Stimulated activated CD8-positive, alpha-beta memory T cell treated with anti-CD3 and anti-CD28 coated beads, Interleukin-4, amount 100 ng/mL, for 4 hours (primary cell): ENCODE measurements around the gene DMC1.

Source experiments
- DNase-seq, 2 donors: peaks; one replicate each; pipeline ENCODE4 v3.0.0-alpha.2; 2020; ENCODE audit warnings: low read depth in 2 of 2, low spot score in 1 of 2

Gene DMC1

DNA sequence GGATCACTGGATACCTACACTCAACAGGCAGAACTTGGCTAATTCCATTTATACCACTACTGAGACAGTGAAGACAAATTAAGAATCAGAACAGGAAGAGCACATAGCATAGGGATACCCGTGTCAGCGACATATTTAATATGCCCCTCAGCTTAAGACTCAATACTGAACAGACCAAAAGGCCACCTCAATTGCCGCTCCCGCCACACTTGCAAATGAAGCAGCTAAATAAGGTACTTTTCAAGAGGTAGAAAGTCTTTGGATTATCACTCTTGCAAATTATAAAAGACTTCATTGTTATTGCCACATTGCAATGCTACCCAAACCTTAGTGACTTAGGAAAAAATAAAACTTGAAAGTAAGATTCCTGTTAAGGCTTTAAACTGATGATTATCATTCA lies 67.0 kb downstream of the DMC1 start:
- DNase-seq, result no peak

DNA sequence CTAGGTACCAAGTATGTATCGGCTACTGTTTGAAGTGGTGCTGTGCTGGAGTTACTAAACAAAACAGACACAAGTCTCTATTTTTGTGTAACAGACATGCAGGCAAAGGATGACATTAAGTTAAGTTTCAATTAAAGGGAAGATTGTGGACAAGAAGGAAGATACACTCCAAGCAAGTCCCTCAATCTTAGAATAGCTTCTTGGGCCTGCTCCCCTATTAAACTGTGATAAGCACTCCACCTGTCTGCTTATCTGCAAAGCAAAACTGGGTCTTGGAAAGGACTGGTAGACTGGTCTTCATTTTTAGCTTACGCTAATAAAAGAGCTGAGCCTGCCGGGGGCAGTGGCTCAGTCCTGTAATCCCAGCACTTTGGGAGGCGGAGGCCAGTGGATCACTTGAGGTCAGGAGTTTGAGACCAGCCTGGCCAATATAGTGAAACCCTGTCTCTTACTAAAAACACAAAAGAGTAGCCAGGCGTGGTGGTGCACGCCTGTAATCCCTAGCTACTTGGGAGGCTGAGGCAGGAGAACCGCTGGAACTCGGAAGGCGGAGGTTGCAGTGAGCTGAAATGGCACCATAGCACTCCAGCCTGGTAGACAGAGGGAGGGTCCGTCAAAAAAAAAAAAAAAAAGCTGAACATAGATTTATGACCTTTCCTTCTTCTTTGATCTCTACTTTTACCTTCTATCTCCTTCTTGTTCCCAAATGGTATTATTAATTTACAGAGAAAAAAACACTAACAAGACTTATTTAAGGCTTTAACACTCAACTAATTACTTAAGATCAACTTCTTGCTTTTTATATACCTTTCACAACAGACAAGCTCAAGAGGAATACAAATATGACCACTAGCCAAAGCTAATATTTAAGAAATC lies 67.9 kb downstream of the DMC1 start:
- DNase-seq, result no peak

DNA sequence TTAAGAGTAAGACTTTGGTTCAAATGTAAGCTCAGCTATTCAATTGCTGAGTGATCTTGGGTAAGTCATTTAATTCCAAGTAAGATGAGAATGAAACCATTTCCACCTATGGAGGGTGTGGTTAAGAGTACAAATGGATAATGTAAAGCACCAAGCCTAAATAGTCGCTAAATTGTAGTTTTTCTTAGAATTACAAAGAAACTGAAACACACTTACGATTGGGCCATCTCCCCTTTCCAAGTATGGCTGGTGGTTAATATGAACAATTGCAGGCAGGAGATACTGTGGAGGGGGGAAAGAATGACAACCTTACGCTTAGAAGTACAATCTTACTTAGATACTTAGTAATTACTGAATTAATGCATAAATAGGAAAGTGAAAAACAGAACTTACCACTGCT lies 72.1 kb downstream of the DMC1 start:
- DNase-seq, result no peak

DNA sequence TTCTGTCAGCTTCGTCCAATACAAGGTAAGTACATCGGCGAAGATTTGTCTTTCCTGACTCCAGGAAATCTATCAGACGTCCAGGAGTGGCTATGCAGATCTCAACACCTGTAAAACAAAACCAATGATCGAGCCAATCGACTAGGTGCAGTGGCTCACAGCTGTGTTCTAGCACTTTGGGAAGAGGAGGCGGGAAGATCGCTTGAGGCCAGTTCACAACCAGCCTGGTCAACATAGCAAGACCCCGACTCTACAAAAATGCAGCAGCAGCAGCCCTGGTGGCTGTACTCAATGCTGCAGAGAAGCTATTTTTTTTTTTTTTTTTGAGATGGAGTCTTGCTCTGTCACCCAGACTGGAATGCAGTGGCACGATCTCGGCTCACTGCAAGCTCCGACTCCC lies 75.0 kb downstream of the DMC1 start:
- DNase-seq, result no peak

DNA sequence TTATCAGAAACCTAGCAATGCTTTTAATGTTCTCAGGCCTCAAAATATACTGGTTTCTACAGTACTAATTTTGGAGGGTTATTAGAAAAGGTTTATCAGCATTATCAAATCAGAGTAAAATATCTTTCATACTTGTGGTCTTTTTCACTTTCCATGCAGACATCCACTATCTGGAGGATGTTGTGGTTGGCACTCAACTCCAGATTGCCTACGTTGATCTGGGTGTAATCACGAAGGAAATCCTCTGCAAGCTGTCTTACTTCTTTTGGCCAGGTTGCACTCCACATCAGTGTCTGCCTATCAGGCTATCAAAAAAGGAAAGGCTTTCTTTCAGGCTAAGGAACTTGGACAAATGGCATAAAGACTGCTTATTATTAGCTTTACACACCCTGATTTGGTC lies 75.5 kb downstream of the DMC1 start:
- DNase-seq, result no peak

- no peak for DNase-seq
These were observed 78.2 kb downstream of the DMC1 start for GRCh38 chr22:38491707-38492348.

GRCh38 chr22:38490915-38491314 lies 79.1 kb downstream of the DMC1 start:
- DNase-seq, result no peak

DNA sequence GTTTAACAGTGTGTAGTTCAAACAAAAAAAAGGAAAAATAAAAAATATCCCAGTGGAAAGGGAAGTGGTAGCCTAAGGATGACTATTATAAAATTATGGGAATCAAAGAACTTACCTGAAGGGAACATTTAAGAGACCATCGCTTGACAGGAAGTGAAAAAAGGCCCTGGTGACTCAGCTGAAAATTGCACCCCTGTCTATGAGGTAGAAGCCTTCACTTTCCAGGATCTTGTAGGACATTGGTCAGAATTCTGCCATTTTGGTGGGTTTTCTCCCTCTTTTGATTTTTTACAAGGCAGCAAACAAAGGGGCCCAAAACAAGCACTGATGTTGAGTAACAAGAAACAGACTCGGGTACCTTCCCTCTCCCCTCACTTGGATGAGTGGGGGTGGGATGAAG lies 79.5 kb downstream of the DMC1 start:
- no peak for DNase-seq

DNA sequence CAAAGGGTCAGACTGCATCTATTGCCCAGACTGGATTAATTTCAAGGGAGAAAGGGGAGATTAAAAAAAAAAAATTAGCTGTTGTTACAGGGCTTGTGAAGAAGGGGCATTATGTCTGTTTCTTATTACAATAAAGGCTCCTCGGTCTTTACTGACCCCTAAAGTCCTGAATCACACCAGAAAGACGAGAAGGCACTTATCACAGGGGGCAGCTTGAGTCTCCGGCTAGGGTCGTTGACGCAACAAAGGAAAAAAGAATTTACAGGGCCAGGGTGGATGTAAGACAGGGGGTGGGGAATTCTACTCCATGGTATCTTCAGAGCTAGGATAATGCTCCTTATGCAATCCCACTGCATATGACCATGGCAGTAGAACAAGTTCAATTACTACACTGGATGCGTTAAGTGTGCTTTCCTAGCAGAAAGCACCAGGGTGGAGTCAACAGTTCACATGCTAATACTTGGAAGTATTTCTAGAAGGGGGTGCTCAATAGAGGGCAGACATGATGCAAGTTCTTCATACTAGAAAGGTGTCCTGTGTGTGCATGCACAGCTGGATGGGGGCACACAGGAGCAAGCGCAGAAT lies 80.3 kb downstream of the DMC1 start:
- no peak for DNase-seq

DNA sequence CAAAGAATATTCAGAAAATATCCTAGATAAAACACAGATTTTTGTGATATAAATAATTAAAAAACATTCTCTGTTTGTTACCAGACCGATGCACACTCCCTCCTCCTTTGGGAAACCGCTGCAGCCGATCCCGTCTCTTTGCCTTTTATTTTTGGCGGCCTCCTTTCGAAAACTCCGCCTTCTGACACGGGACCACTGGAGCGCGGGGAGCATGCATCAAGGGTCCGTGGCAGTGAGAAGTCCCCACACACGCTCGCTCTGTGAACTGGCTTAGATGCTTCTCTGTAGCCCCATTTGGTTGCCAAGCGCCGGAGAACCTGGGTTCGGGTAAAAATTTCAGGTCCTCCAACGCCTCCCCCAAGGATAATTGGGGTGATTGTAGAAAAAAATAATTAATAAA lies 80.8 kb downstream of the DMC1 start:
- no peak for DNase-seq

DNA sequence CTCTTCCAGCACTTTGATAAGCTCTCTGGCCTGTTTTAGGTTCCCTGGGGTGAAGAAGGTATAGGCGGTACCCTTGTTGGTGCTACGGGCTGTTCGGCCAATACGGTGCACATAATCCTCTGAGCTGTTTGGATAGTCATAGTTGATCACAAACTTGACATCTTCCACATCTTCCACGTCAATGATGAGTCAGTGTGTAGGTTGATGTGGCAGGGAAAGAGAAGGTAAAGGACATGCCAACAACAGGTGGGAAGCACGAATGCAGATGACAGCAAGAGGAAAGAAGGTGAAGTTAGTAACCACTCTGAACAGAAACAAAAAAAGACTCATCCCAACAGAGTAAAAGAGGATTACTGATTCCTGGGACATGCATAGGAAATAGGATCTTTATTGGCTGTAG lies 82.0 kb downstream of the DMC1 start:
- no peak for DNase-seq

DNA sequence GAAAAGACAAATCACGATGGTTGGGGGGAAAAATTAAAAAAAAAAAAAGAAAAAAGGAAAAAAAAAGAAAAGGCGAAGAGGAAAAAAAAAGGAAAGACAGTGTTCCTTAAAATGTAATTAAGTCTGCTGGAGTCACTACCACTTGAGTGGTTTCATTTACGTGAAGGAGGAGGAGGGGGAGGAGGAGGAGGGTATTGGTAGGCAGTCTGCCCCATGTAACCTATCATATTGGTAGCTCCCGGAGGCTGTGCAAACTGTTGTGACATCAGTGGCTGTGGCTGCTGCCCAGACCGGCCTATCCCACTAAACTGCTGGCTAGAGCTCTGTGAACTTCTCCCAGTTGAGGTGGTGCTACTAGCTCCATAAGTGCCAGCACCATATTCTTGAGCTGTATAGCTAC lies 84.2 kb downstream of the DMC1 start:
- DNase-seq, result no peak

DNA sequence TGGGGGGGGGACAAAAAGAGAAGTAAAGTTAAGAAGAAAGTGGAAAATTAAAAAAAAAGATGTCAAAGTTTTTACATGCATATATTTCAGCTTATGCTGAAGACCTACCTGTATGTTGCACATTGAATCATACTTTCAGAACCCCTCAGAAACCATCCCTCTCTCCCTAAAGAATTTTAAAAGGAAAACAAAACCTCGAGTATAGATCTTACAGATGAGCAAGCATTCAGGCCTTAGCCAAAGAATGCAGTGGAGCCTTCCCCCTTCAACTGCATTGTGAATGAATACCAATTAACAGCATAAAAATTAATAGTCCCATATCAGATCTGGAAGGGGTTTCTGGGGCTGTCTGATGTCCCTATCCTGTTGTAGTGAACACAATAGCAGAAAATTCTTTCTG lies 85.7 kb downstream of the DMC1 start:
- no peak for DNase-seq

- DNase-seq, result no peak
These were observed 87.2 kb downstream of the DMC1 start for GRCh38 chr22:38482662-38483308.

- no peak for DNase-seq
These were observed 88.1 kb downstream of the DMC1 start for GRCh38 chr22:38481871-38482332.

- DNase-seq, result no peak
These were observed 88.7 kb downstream of the DMC1 start for GRCh38 chr22:38481162-38481870.

GRCh38 chr22:38479096-38479837 lies 90.7 kb downstream of the DMC1 start:
- no peak for DNase-seq

DNA sequence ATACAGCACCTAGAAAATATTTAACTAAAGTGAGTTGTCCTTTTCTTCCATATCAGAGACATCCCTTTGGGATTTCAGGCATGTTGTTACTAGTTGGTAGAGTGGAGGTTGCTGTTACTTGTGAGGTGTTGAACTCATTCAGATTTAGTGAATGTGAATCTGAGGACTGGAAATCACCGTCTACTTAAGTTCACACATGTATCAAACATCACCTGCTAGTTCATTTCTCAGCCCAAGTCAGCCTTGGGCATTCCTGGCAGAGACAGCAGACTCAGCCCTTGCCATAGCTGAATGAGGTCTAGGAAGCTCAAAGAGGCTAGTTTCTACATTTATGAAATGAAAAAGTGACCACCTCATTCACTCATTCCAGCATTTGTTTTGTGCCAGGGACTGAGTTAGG lies 92.4 kb downstream of the DMC1 start:
- no peak for DNase-seq

DNA sequence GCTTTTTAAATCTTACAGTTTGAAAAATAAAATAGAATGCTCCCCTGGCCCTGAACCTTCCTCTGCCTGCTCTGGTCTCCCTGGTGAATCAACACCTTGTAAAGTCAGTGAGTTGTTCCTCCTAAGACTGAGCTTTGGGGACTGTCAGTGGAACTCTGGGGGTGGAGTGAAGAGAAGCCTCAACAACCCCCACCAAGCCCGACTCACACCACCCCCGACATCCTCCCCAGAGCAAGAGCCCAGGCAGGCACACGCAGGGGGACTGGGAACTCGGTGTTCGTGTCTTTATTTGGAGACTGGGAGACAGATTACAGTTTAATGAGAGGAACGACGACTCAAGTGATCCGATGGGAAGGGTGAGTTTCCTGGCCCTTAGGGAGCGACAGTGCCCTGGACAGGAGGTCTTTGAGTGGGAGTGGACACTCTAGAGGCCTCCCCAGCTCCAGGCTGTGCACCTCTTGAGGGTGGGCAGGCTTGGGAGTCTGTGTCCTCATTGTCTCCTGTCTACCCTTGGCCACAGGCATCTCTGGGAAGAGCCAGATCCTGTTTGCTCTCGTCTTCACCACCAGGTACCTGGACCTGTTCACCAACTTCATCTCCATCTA lies 95.9 kb downstream of the DMC1 start:
- no peak for DNase-seq

DNA sequence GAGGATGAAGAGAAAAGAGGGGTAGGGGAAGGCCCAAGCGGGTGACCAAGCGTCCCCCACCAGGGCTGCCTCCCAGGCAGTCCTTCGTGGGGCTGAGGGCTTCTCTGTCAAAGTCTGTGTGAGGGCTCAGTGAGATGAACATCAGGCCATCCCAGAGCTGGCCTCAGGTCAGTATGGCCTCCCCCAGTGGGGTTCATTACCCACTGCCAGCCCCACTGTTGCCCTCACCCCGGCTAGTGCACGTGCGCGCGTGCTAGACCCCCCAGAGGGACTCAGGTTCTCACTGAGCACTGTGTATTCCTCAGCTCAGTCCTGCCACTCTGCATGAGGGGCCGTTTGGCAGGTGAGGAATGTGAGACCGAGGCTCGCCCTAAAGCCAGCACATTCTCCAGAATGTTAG lies 98.7 kb downstream of the DMC1 start:
- DNase-seq, result no peak
